ENCODE results near the gene HARBI1.

Gene HARBI1

GRCh38 chr11:46559815-46560214 is 57.2 kb downstream of the HARBI1 start:
- intact Hi-C loops (cut with DNase I): no loop called here

DNA sequence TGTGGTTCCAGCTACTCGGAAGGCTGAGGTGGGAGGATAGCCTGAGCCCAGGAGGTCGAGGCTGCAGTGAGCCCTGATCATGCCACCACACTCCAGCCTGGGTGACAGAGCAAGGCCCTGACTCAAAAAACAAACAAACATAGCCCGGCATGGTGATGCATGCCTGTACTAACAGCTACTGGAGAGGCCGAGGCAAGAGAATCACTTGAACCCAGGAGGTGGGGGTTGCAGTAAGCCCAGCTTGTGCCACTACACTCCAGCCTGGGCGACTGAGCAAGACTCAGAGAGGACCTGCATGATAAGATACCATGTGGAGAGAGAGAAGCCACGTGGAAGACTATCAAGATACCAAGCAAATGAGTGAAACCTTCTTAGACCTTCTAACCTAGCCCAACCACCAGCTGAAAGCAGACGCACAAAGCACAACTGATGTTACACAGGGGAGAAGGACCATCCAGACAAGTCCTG is 59.3 kb downstream of the HARBI1 start:
- intact Hi-C loops (cut with DNase I): no loop called here
- peak in 1 of 10 donors; percentile 46 for DNase-seq

More at GRCh38 chr11:46559815-46560214, 57.2 kb downstream of the HARBI1 start:
- no peak for DNase-seq

DNA sequence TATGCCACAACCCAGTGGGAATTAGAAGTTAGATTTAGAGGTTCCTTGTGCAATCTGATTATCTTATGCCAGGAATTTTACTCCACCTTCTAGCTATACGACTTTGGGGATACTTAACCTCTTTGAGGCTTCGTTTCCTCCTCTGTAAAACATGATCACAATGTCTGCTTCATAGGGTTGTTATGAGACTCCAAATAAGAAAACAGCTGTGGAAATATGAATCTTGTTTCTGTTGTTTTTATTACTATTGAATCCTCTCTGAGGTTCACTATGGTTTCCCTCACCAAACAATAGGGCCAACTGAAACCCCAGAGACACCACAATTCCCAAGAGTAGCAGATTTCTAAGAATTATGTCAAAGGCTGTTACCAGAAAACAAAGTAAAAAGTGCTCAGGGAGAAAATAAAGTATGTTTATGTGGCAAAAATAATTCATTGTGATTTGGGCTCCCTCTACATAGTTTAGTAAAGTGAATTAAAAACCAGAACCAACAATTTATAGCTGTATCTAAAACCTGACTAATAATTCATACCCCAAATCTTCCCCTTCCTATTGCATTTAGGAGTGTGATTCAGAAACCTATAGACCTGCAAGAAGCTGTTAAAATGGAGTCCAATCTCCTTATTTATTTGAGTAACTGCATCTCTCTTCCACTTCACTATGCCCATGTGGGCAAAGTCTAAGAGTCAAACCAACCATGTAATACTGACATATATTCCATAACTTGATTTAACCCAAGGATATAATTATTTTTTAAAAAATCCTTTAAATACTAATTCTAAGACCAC is 61.6 kb downstream of the HARBI1 start:
- no peak for DNase-seq
- intact Hi-C loops (cut with DNase I): no loop called here

- DNase-seq: no peak
- intact Hi-C loops (cut with DNase I): no loop called here
Measured at GRCh38 chr11:46554213-46555147, 62.5 kb downstream of the HARBI1 start.

DNA sequence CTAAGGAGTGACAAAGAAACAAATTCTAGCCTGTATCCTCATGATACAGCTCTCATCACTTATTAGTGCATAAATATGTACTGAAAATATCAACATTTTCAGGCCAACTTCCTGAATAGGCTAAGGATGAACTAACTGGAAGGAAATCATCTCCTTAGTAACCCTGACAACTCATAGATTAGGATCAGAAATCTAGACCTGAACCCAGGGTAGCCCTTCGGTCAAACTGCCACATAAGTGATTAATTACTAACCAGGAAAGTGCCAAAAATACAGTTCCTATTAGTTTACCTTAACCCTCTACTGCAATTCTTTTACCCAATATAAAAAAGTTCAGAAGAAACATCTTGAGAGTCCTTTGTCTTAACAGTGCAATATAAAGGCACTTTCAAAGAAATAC is 63.2 kb downstream of the HARBI1 start:
- intact Hi-C loops (cut with DNase I): no loop called here
- no peak for DNase-seq

All from posterior cingulate gyrus (tissue), 11 donors.